Tibial artery (tissue), 4 donors: ENCODE data around the gene TMEM138.

Source experiments
- DNase-seq, 2 donors: peaks; one replicate each; pipeline ENCODE4 v3.0.0-alpha.2; 2019
- H3K27ac ChIP-seq, 2 donors: fragments of 200-600 bp; sonication (generic) in 1 of 2; 1 replicate in 1 of 2; 2 replicates in 1 of 2; pipeline ENCODE4 v1.5.1; 2018 to 2019; ENCODE audit warnings: mild to moderate bottlenecking in 1 of 2
- H3K27me3 ChIP-seq, 2 donors: fragments of 200-600 bp; sonication (generic) in 1 of 2; one replicate each; pipeline versions ENCODE4 v1.5.1 to v1.6.0; 2016 to 2019
- H3K36me3 ChIP-seq, 3 donors: fragments of 200-600 bp; sonication (generic) in 2 of 3; one replicate each; pipeline ENCODE4 v1.5.1; 2016 to 2019; ENCODE audit warnings: mild to moderate bottlenecking in 2 of 3
- H3K4me1 ChIP-seq, 4 donors: fragments of 200-600 bp; sonication (generic) in 2 of 4; 1 replicate in 3 of 4; 2 replicates in 1 of 4; pipeline ENCODE4 v1.5.1; 2016 to 2019
- H3K4me3 ChIP-seq, 2 donors: fragments of 200-600 bp; sonication (generic) in 1 of 2; 1 replicate in 1 of 2; 2 replicates in 1 of 2; pipeline ENCODE4 v1.5.1; 2018 to 2019; ENCODE audit warnings: mild to moderate bottlenecking in 2 of 2
- H3K9me3 ChIP-seq, 3 donors: fragments of 200-600 bp; sonication (generic) in 1 of 3; one replicate each; pipeline ENCODE4 v1.5.1; 2016 to 2019
- intact Hi-C: fragments of 100-400 bp; cut with DNase I; formaldehyde crosslinking; loops from one replicate; pipeline ENCODE4 v1.15.0; 2023; ENCODE audit warnings: low total_unique reads
- TF ChIP-seq, protein P1 (sequence below), 2 experiments: fragments of 200-600 bp in 1 of 2; fragments of 450-650 bp in 1 of 2; IDR thresholded peaks; one replicate each; pipeline ENCODE4 v1.5.1; 2017 to 2019; ENCODE audit warnings: antibody characterized with exemption in 2 of 2, mild to moderate bottlenecking in 1 of 2, moderate library complexity in 1 of 2

The TMEM138 gene

DNA sequence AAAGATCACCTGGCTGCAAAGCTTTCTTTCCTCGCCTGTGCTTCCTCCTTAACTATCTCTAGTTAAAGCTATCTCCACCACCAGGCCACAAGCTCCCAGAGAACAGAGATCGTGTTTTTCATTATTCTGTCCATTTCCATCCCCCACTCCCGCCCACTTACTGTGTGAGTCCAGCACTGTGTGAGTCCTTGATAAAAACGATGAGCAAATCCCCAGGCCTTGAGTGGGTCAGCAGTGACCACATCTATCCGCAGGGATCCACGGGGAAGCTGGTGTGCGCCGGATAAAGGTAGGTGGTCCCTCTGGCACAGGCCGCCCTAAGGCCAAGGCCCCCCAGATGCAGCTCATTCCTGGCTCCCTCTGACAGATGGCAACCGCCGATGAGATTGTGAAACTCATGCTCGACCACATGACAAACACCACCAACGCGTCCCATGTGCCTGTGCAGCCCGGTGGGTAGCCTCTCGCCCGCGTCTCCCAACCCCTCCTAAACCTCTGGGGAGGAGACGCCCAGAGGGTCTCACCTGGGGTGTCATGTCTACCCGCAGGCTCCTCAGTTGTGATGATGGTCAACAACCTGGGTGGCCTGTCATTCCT is 19.9 kb upstream of the TMEM138 start:
- H3K4me1 ChIP-seq = no peaks in the 10 kb centered on the region
- no peak for DNase-seq
- intact Hi-C loops = no loop called here
- TF ChIP-seq, protein P1, sequence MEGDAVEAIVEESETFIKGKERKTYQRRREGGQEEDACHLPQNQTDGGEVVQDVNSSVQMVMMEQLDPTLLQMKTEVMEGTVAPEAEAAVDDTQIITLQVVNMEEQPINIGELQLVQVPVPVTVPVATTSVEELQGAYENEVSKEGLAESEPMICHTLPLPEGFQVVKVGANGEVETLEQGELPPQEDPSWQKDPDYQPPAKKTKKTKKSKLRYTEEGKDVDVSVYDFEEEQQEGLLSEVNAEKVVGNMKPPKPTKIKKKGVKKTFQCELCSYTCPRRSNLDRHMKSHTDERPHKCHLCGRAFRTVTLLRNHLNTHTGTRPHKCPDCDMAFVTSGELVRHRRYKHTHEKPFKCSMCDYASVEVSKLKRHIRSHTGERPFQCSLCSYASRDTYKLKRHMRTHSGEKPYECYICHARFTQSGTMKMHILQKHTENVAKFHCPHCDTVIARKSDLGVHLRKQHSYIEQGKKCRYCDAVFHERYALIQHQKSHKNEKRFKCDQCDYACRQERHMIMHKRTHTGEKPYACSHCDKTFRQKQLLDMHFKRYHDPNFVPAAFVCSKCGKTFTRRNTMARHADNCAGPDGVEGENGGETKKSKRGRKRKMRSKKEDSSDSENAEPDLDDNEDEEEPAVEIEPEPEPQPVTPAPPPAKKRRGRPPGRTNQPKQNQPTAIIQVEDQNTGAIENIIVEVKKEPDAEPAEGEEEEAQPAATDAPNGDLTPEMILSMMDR (IDR thresholded peaks at IDR 0.05) = no peak
- H3K9me3 ChIP-seq = no peaks in the 10 kb centered on the region
- no peak overlapping the region for H3K27ac ChIP-seq
- no peak overlapping the region for H3K4me3 ChIP-seq
- H3K36me3 ChIP-seq = peaks cover 0 to 77% (median 6%) of the 10 kb centered on the region in 3 donors
- no peaks in the 10 kb centered on the region for H3K27me3 ChIP-seq

DNA sequence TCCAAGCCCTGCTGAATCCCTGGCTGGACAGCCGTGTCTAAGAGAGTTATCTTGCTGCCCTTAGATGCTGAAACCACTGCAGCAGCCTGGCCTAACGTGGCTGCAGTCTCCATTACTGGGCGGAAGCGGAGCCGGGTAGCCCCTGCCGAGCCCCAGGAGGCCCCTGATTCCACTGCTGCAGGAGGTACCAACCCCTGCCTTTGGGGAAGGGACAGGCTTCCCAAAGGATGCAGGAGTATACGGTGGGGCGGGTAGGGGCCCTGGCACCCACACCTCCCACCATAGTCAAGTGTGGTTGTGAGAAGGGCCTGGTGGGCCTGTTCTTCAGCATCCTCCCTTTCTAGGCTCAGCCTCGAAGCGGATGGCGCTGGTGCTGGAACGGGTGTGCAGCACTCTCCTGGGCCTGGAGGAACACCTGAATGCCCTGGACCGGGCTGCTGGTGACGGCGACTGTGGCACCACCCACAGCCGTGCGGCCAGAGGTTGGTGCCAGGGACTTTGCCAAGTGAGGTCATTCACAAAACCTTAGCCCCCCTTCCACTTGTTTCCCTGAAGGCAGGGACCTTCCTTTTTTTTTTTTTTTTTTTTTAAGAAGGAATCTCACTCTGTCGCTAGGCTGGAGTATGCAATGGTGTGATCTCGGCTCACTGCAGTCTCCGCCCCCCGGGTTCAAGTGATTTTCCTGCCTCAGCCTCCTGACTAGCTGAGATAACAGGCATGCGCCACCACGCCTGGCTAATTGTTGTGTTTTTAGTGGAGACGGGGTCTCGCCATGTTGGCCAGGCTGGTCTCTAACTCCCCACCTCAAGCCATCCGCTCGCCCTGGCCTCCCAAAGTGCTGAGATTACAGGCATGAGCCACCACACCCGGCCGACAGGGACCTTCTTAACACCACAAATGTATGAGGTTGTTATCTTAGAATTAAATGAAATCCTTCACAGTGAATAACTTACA is 18.1 kb upstream of the TMEM138 start:
- no peak for DNase-seq
- Histone ChIP-seq H3K27ac (no peak overlapping the region), H3K36me3 (peaks cover 0 to 82% (median 15%) of the 10 kb centered on the region in 3 donors), H3K4me3 (no peak overlapping the region), H3K4me1 (no peaks in the 10 kb centered on the region), H3K9me3 (no peaks in the 10 kb centered on the region), H3K27me3 (no peaks in the 10 kb centered on the region)
- TF ChIP-seq, protein P1 (IDR thresholded peaks at IDR 0.05) = no peak
- intact Hi-C loops = no loop called here

DNA sequence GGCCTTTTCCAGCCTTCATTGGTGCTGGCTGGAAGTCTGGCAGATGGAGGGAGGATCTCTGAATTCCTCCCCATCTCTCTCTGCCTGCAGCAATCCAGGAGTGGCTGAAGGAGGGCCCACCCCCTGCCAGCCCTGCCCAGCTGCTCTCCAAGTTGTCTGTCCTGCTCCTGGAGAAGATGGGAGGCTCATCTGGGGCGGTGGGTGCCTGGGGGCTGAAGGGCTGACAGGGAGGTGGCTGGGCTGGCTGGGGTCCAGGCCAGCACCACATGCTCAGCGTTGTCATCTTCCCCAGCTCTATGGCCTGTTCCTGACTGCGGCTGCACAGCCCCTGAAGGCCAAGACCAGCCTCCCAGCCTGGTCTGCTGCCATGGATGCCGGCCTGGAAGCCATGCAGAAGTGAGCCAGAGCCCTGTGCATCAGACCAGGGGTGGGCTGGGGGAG is 17.0 kb upstream of the TMEM138 start:
- no peak for DNase-seq
- no peaks in the 10 kb centered on the region for H3K4me1 ChIP-seq
- no peaks in the 10 kb centered on the region for H3K27me3 ChIP-seq
- H3K27ac ChIP-seq = no peak overlapping the region
- no peaks in the 10 kb centered on the region for H3K9me3 ChIP-seq
- peaks cover 3 to 84% (median 26%) of the 10 kb centered on the region in 3 donors for H3K36me3 ChIP-seq
- no peak overlapping the region for H3K4me3 ChIP-seq
- TF ChIP-seq, protein P1 (IDR thresholded peaks at IDR 0.05) = no peak
- intact Hi-C loops = no loop called here

DNA sequence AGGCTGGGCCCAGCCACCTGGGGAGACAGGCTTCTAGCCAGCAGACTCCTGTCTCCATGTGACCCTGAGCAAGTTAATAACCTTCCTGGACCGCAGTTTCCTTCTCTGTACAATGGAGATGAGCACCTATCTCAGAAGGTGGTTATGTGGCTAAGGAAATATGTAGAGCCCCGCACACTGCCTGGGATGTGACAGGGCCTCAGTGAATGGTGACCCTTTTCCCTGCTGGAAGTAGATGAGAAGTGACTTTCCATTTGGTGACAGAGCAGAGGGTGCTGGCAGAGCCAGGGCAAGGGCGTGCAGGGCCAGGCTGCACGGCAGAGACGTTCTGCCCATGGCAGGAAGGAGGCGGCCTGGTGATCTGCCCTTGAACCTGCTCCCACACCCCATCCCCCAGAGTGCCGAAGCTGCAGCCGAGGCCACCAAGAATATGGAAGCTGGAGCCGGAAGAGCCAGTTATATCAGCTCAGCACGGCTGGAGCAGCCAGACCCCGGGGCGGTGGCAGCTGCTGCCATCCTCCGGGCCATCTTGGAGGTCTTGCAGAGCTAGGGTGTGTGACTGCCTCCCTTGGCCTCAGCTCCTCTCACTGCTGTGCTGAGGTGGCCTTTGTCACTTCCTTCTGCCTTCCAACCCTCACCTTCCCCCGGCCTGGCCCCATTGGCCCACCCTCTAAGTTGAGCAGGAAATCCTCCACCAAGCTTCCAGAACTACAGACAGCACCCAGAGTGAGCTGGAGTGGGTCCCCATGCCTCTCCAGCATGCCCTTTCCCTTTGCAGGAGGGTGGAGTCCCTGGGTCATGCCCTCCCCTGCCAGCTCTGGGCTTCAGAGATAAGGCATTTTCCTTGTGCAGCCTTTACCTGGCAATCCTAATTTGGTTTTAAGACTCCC is 16.0 kb upstream of the TMEM138 start:
- Histone ChIP-seq H3K36me3 (peaks cover 11 to 88% (median 36%) of the 10 kb centered on the region in 3 donors), H3K27me3 (no peaks in the 10 kb centered on the region), H3K9me3 (no peaks in the 10 kb centered on the region), H3K27ac (no peak overlapping the region), H3K4me1 (no peaks in the 10 kb centered on the region), H3K4me3 (no peak overlapping the region)
- DNase-seq = no peak
- intact Hi-C loops = no loop called here
- TF ChIP-seq, protein P1 (IDR thresholded peaks at IDR 0.05) = no peak

DNA sequence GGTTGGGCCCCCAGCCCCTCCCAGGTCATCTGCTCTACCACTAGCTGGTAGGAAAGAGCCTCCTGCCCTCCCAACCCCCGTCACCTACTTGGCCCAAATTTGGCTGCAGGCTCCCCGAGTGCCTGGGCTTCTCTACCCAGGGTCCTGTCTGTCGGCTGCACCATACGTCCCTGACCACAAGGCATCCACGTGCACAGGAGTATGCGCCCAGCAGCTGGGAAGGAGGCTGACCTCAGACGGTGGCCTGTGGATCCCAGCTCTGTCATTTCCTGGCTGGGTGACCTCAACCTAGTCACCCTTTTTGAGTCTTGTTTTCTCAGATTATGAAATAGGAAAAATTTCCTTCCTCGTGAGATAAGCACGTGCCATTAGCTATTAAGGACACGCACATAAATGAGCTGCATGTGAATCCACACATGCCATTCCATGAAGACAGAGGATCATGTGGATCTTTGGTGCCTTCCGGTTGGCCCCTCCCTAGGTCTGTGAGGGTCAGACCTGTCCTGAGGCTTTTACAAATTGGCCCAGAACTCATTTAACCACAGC is 14.2 kb upstream of the TMEM138 start:
- intact Hi-C loops = no loop called here
- Histone ChIP-seq H3K27ac (no peak overlapping the region), H3K36me3 (peaks cover 27 to 88% (median 47%) of the 10 kb centered on the region in 3 donors), H3K4me3 (no peak overlapping the region), H3K9me3 (no peaks in the 10 kb centered on the region), H3K27me3 (no peaks in the 10 kb centered on the region), H3K4me1 (no peaks in the 10 kb centered on the region)
- TF ChIP-seq, protein P1 (IDR thresholded peaks at IDR 0.05) = no peak
- peak in 1 of 2 donors; percentile 45 for DNase-seq
